ENCODE results near the gene CHSY1. TPM values are rescaled to one million over a fixed set of nuclear protein-coding genes. Genes with fewer than 3 reads are reported as not detected.

The CHSY1 gene
- polyA plus RNA-seq, 4 donors = 36.6 to 55.0 (median 48.4) TPM

GRCh38 chr15:101246824-101247745 is 4.8 kb downstream of the CHSY1 start:
- DNase-seq (ENCODE audit: low read depth in 4 of 4, low spot score in 3 of 4) = no peak

GRCh38 chr15:101246391-101246790 is 5.5 kb downstream of the CHSY1 start:
- DNase-seq (ENCODE audit: low read depth in 4 of 4, low spot score in 3 of 4) = no peak

- DNase-seq (ENCODE audit: low read depth in 4 of 4, low spot score in 3 of 4) = no peak
Measured at GRCh38 chr15:101244889-101245668, 6.8 kb downstream of the CHSY1 start.

GRCh38 chr15:101244036-101244781 is 7.6 kb downstream of the CHSY1 start:
- no peak for DNase-seq (ENCODE audit: low read depth in 4 of 4, low spot score in 3 of 4)

- no peak for DNase-seq (ENCODE audit: low read depth in 4 of 4, low spot score in 3 of 4)
Measured at GRCh38 chr15:101243420-101243819, 8.4 kb downstream of the CHSY1 start.

GRCh38 chr15:101242999-101243336 is 8.9 kb downstream of the CHSY1 start:
- DNase-seq (ENCODE audit: low read depth in 4 of 4, low spot score in 3 of 4) = no peak

- no peak for DNase-seq (ENCODE audit: low read depth in 4 of 4, low spot score in 3 of 4)
Measured at GRCh38 chr15:101242160-101242998, 9.5 kb downstream of the CHSY1 start.

- no peak for DNase-seq (ENCODE audit: low read depth in 4 of 4, low spot score in 3 of 4)
Measured at GRCh38 chr15:101240358-101240757, 11.5 kb downstream of the CHSY1 start.

GRCh38 chr15:101239724-101240136 is 12.1 kb downstream of the CHSY1 start:
- no peak for DNase-seq (ENCODE audit: low read depth in 4 of 4, low spot score in 3 of 4)

- no peak for DNase-seq (ENCODE audit: low read depth in 4 of 4, low spot score in 3 of 4)
Measured at GRCh38 chr15:101237251-101237650, 14.6 kb downstream of the CHSY1 start.

GRCh38 chr15:101233651-101234280 is 18.1 kb downstream of the CHSY1 start:
- no peak for DNase-seq (ENCODE audit: low read depth in 4 of 4, low spot score in 3 of 4)

- DNase-seq (ENCODE audit: low read depth in 4 of 4, low spot score in 3 of 4) = no peak
Measured at GRCh38 chr15:101232677-101233076, 19.2 kb downstream of the CHSY1 start.

- DNase-seq (ENCODE audit: low read depth in 4 of 4, low spot score in 3 of 4) = no peak
Measured at GRCh38 chr15:101228313-101228712, 23.5 kb downstream of the CHSY1 start.

- DNase-seq (ENCODE audit: low read depth in 4 of 4, low spot score in 3 of 4) = no peak
Measured at GRCh38 chr15:101225658-101226057, 26.2 kb downstream of the CHSY1 start.

- no peak for DNase-seq (ENCODE audit: low read depth in 4 of 4, low spot score in 3 of 4)
Measured at GRCh38 chr15:101221902-101222301, 29.9 kb downstream of the CHSY1 start.

- no peak for DNase-seq (ENCODE audit: low read depth in 4 of 4, low spot score in 3 of 4)
Measured at GRCh38 chr15:101220060-101220459, 31.8 kb downstream of the CHSY1 start.

- no peak for DNase-seq (ENCODE audit: low read depth in 4 of 4, low spot score in 3 of 4)
Measured at GRCh38 chr15:101219441-101219840, 32.4 kb downstream of the CHSY1 start.

- no peak for DNase-seq (ENCODE audit: low read depth in 4 of 4, low spot score in 3 of 4)
Measured at GRCh38 chr15:101217446-101217845, 34.4 kb downstream of the CHSY1 start.

GRCh38 chr15:101216100-101216499 is 35.7 kb downstream of the CHSY1 start:
- no peak for DNase-seq (ENCODE audit: low read depth in 4 of 4, low spot score in 3 of 4)

- no peak for DNase-seq (ENCODE audit: low read depth in 4 of 4, low spot score in 3 of 4)
Measured at GRCh38 chr15:101215681-101216080, 36.2 kb downstream of the CHSY1 start.

All from left renal pelvis (tissue), 4 donors.